DND-41 (cell line): ENCODE results near the gene ACSL4.

ENCODE experiments used
- CTCF ChIP-seq: IDR thresholded peaks from 2 replicates; pipeline ENCODE4 v1.5.1; 2012; ENCODE audit warnings: borderline replicate concordance, low read length, moderate library complexity, mild to moderate bottlenecking; ENCODE audit not compliant: poor library complexity, severe bottlenecking; ENCODE audit errors: extremely low read depth
- EZH2 ChIP-seq: IDR thresholded peaks from 3 replicates; pipeline ENCODE4 v1.6.1; 2012; ENCODE audit warnings: borderline replicate concordance, low read depth, mild to moderate bottlenecking, moderate library complexity, low read length, inconsistent platforms; ENCODE audit not compliant: severe bottlenecking

GRCh38 chrX:109776432-109776831, 43.4 kb upstream of the ACSL4 start:
- TF ChIP-seq CTCF (no peak), EZH2 (no peak)
